ENCODE data around the gene BICD1.

Gene BICD1

GRCh38 chr12:32344047-32344446 is 237.4 kb downstream of the BICD1 start:
- DNase-seq (ENCODE audit: low read depth) = no peak

DNA sequence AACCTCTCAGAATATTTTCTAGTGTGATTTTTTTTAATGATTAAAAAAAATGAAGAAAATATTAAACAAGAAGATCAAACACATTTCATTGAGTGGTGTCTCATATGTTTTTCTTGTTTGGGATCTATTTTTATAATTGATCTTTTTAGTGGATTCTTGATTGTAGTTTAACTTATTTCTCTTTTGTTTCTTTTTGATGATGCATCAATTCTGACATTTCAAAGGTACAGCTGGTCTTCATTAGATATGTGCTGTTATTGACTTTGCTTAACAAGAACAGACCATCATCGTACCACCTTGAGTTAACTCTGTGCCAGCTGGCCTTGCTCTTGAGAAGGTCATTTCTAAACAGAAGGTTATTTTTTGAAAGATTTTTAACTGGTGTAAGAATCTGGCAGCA is 246.9 kb downstream of the BICD1 start:
- no peak for DNase-seq (ENCODE audit: low read depth)

- DNase-seq (ENCODE audit: low read depth) = no peak
Measured at GRCh38 chr12:32357601-32358249, 251.1 kb downstream of the BICD1 start.

GRCh38 chr12:32360956-32361355 is 254.3 kb downstream of the BICD1 start:
- DNase-seq (ENCODE audit: low read depth) = no peak

DNA sequence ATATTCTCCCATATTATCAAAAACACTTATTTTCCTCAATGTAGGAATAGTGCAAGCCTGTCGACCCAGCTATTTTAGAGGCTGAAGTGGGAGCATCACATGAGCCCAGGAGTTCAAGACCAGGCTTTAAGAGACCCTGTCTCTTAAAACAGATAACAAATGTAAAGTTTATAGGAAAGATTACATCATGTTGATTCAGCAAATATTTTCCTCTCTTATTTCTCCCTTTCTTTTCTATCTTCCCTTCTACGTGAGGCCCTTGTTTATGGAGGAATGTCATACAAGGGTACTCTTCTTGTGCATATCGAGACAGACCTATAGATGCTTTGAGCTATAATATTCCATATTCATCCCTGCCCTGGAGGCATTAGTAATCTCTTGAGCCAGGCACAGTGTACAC is 256.2 kb downstream of the BICD1 start:
- no peak for DNase-seq (ENCODE audit: low read depth)

- peak; percentile 5 for DNase-seq (ENCODE audit: low read depth)
Measured at GRCh38 chr12:32365473-32366064, 258.9 kb downstream of the BICD1 start.

GRCh38 chr12:32366714-32367113 is 260.1 kb downstream of the BICD1 start:
- no peak for DNase-seq (ENCODE audit: low read depth)

GRCh38 chr12:32367381-32367780 is 260.7 kb downstream of the BICD1 start:
- no peak for DNase-seq (ENCODE audit: low read depth)

DNA sequence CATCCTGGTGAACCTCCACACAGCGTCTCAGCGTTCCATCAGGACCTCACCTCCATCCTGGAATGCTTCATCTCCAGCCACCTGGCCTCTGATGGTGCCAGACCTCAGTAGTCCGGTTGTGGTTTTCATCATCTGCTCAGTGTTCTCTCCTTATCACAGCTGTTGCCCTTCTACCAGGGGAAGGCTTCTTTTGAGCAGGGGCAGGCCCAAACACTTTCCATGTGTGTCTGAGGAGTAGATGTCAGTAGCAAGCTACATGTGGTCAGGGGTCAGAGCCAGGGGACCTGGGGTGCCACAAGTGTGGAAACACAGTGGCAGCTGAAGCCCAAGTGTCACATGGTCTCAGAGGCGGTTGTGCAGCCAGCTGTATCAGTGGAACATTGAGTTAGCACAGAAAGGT is 262.6 kb downstream of the BICD1 start:
- no peak for DNase-seq (ENCODE audit: low read depth)

DNA sequence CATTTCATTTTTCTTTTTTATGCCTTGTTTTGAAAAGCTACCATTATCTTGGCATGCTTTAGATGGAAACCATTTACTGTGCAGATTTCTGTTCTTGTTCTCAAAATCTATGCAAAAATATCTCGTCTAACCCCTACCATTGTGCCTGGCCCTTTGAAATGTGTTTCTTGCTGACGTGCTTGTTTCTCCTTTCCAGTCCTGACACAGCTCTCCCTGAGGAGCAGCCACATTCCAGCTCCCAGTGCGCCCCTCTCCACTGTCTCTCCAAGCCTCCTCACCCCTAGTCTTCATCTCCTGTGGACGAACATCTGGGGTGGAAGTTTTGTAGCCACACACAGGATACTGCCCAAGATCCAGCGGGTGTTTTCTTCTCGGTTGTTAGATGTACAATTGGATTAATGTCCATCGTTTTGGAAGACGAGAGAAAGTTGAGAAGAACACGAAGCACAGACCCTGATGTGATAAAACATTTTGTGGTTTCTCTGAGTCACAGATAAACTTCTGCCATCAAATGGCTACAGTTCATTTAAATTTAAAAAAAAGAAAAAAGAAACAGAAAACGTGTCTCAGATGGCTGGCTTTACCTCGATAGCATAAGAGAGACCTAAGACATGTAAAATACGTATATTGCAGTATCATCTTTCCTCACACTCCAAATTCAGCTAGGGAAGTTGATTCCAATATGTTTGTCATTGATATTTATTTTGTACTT is 270.9 kb downstream of the BICD1 start:
- DNase-seq (ENCODE audit: low read depth) = no peak

DNA sequence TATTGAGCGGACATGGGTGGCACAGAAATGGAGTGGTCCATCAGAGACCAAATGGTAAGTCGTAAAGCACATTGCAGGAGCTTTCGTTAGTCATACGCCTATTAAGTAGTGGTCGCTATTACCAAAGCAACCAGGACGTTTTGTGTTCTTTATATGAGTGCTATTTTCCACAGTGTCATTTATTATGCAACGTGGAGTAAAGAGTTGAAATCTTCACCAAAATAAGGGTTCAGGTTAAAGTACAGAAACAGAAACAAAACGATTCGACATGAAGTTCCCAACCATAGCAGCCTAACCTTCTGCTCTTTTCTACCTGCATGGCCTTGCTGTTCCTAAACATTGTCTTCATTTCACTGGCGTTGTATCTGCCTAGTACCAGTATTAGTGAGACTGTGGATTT is 272.6 kb downstream of the BICD1 start:
- DNase-seq (ENCODE audit: low read depth) = no peak

- no peak for DNase-seq (ENCODE audit: low read depth)
Measured at GRCh38 chr12:32379667-32380066, 273.0 kb downstream of the BICD1 start.

DNA sequence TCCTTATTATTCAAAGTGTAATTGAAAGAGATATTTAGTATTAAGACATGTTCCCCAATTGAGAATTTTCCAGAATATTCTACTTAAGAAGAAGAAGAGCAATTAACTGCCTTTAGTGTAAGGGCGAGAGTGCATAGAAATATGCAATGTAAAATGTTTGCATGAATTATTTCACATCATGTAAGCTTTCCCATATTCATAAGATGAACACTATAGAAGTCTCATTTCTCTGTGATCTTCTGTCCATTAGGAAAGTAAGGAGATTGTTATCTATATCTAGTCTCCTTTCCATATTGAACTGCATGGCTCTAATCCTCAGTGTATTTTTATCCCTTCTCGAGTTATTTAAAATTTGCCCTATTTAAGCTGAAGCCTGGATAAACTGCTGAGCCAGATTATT is 275.6 kb downstream of the BICD1 start:
- no peak for DNase-seq (ENCODE audit: low read depth)

- no peak for DNase-seq (ENCODE audit: low read depth)
Measured at GRCh38 chr12:32390572-32391219, 284.0 kb downstream of the BICD1 start.

DNA sequence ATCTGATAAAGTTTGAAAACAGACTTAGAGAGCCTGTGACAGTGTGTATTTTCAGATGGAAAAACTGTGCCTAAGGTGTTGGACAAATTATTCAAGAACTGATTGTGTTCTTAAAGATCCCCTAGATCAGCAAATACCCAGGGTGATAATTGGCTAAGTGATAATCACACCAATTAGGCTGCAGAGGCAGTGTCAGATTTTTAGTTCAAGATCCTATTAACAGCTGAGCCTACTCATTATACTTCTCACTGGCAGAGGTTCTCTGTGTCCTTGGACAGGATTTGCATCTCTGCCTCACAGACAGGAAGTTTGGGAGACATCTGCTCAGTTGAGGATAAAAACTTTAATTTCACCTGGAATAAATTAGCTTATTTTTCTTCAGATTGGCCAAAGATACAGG is 288.4 kb downstream of the BICD1 start:
- DNase-seq (ENCODE audit: low read depth) = no peak

GRCh38 chr12:32397696-32398095 is 291.0 kb downstream of the BICD1 start:
- DNase-seq (ENCODE audit: low read depth) = no peak

GRCh38 chr12:32398181-32398580 is 291.5 kb downstream of the BICD1 start:
- no peak for DNase-seq (ENCODE audit: low read depth)

- DNase-seq (ENCODE audit: low read depth) = no peak
Measured at GRCh38 chr12:32398816-32399369, 292.2 kb downstream of the BICD1 start.

- DNase-seq (ENCODE audit: low read depth) = peak; percentile 19
Measured at GRCh38 chr12:32399370-32400113, 292.9 kb downstream of the BICD1 start, which contains the start of gene FGD4. TSS of gene FGD4 (plus strand) at chr12:32399558.

DNA sequence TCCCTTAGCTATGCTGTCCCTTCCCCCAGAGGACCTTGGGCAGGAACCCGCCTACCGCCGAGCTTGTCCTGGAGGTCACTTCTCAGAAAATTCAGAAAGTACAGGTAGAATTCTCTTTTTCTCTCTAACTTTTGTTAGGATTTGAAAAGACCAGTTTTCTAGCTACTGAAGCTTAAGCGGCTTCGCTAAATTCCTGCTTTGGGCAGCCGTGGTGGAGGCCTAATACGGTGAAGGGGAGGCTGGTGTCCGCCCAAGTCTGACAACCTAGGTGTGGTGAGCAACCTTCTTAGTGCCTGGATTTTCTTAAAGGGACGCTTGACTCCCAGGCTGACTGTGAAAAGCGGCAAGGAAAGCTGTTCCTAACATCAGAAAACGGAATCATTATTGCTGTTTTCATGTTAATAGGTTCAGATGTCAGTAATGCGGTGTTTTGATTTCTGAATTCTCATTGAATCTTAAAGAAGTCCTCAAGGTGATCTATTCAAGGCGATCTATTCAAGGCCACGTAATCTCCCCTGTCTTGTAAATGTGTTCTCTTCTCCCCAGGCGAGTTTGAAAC is 293.5 kb downstream of the BICD1 start:
- no peak for DNase-seq (ENCODE audit: low read depth)

- no peak for DNase-seq (ENCODE audit: low read depth)
Measured at GRCh38 chr12:32400866-32401265, 294.2 kb downstream of the BICD1 start.

Data from T follicular helper cell (primary cell).